Neural cell (in vitro differentiated cells): ENCODE measurements around the gene FBP2. TPM values are rescaled to one million over a fixed set of nuclear protein-coding genes. Genes with fewer than 3 reads are reported as not detected.

ENCODE experiments used
- H2AFZ ChIP-seq: fragments of 200-600, 300-800 bp; sonication (generic), shearing (Covaris generic); 2 replicates; pipeline ENCODE4 v1.6.0; 2014; ENCODE audit warnings: low read depth, mild to moderate bottlenecking, antibody characterized with exemption, low read length, moderate library complexity
- H3F3A ChIP-seq: fragments of 200-600 bp; shearing (Covaris generic); 2 replicates; pipeline ENCODE4 v1.6.1; 2016; ENCODE audit warnings: mild to moderate bottlenecking, moderate library complexity, mixed read lengths, antibody characterized with exemption, low read length; ENCODE audit not compliant: insufficient read depth, poor library complexity, severe bottlenecking
- H3K27ac ChIP-seq: fragments of 200-600, 300-800 bp; sonication (generic), shearing (Covaris generic); 2 replicates; pipeline ENCODE4 v1.5.1; 2014; ENCODE audit warnings: mild to moderate bottlenecking, low read length, moderate library complexity
- H3K27me3 ChIP-seq: fragments of 300-800, 200-600 bp; sonication (generic), shearing (Covaris generic); 2 replicates; pipeline ENCODE4 v1.6.0; 2014; ENCODE audit warnings: mild to moderate bottlenecking, low read depth, low read length, moderate library complexity; ENCODE audit not compliant: insufficient read depth
- H3K36me3 ChIP-seq: fragments of 300-800, 200-600 bp; sonication (generic), shearing (Covaris generic); 2 replicates; pipeline ENCODE4 v1.5.1; 2014; ENCODE audit warnings: mild to moderate bottlenecking, antibody characterized with exemption, low read length, moderate library complexity; ENCODE audit not compliant: insufficient read depth
- H3K4me2 ChIP-seq: fragments of 300-800, 200-600 bp; sonication (generic), shearing (Covaris generic); 2 replicates; pipeline ENCODE4 v1.6.0; 2014; ENCODE audit warnings: mild to moderate bottlenecking, low read length
- H3K4me3 ChIP-seq: fragments of 300-800, 200-600 bp; sonication (generic), shearing (Covaris generic); 2 replicates; pipeline ENCODE4 v1.5.1; 2014; ENCODE audit warnings: mild to moderate bottlenecking, low read length, moderate library complexity
- H3K79me2 ChIP-seq: fragments of 200-600 bp; shearing (Covaris generic); replicated peaks from 2 replicates; pipeline ENCODE4 v1.6.0; 2014; ENCODE audit warnings: mild to moderate bottlenecking, low read length, moderate library complexity; ENCODE audit not compliant: insufficient read depth
- H3K9ac ChIP-seq: fragments of 300-800, 200-600 bp; sonication (generic), shearing (Covaris generic); 2 replicates; pipeline ENCODE4 v1.6.1; 2016; ENCODE audit warnings: mild to moderate bottlenecking, low read length, mixed read lengths
- H3K9me2 ChIP-seq: fragments of 200-600 bp; shearing (Covaris generic); 2 replicates; pipeline ENCODE4 v1.6.1; 2016; ENCODE audit warnings: mild to moderate bottlenecking, low read length, mixed read lengths; ENCODE audit not compliant: insufficient read depth
- H3K9me3 ChIP-seq: fragments of 200-600, 300-800 bp; sonication (generic), shearing (Covaris generic); 2 replicates; pipeline ENCODE4 v1.6.1; 2016; ENCODE audit warnings: mild to moderate bottlenecking, mixed run types, low read length, moderate library complexity, mixed read lengths
- H4K20me1 ChIP-seq: fragments of 200-600 bp; shearing (Covaris generic); 2 replicates; pipeline ENCODE4 v1.6.1; 2016; ENCODE audit warnings: mild to moderate bottlenecking, mixed run types; ENCODE audit not compliant: insufficient read depth
- CTCF ChIP-seq: fragments of 450-650 bp; IDR thresholded peaks from 2 replicates; pipeline ENCODE4 v1.5.1; 2014; ENCODE audit warnings: antibody characterized with exemption, mild to moderate bottlenecking, moderate library complexity; ENCODE audit not compliant: poor library complexity, severe bottlenecking
- EP300 ChIP-seq: fragments of 450-650 bp; conservative IDR thresholded peaks from 2 replicates; pipeline ENCODE4 v1.6.1; 2014; ENCODE audit warnings: antibody characterized with exemption, mild to moderate bottlenecking, moderate library complexity; ENCODE audit not compliant: poor library complexity, severe bottlenecking
- EZH2 ChIP-seq: fragments of 200-600, 300-800 bp; shearing (Covaris generic), sonication (generic); IDR thresholded peaks from 2 replicates; pipeline ENCODE4 v1.6.1; 2014; ENCODE audit warnings: antibody characterized with exemption, low read length, borderline replicate concordance, mild to moderate bottlenecking; ENCODE audit not compliant: insufficient read depth, poor library complexity, severe bottlenecking
- MXI1 ChIP-seq: fragments of 450-650 bp; conservative IDR thresholded peaks from 2 replicates; pipeline ENCODE4 v1.6.1; 2014; ENCODE audit warnings: antibody characterized with exemption, mild to moderate bottlenecking; ENCODE audit not compliant: poor library complexity, severe bottlenecking
- POLR2AphosphoS5 ChIP-seq: IDR thresholded peaks from 2 replicates; pipeline ENCODE4 v1.6.1; 2012
- RAD21 ChIP-seq: fragments of 450-650 bp; conservative IDR thresholded peaks from 2 replicates; pipeline ENCODE4 v1.6.1; 2014; ENCODE audit warnings: antibody characterized with exemption, mild to moderate bottlenecking, moderate library complexity
- REST ChIP-seq: IDR thresholded peaks from 2 replicates; pipeline ENCODE4 v1.6.1; 2012; ENCODE audit warnings: borderline replicate concordance
- SMC3 ChIP-seq: fragments of 450-650 bp; conservative IDR thresholded peaks from 2 replicates; pipeline ENCODE4 v1.6.1; 2014; ENCODE audit warnings: antibody characterized with exemption, mild to moderate bottlenecking, moderate library complexity; ENCODE audit not compliant: poor library complexity
- TAF1 ChIP-seq: IDR thresholded peaks from 2 replicates; pipeline ENCODE4 v1.6.1; 2012; ENCODE audit warnings: low read depth
- polyA plus RNA-seq: library from polyadenylated mRNA; depleted of rRNA; stranded (reverse); fragments of >200 nt; gene quantifications from 2 replicates; pipeline ENCODE4 v1.2.3, GENCODE V29; 2014

FBP2 gene
- polyA plus RNA-seq, 1 donor from 2014 or later: not detected

GRCh38 chr9:94632737-94633136 is 39.1 kb upstream of the FBP2 start:
- Histone ChIP-seq H3K9ac (no peak overlapping the region), H4K20me1 (no peaks in the 10 kb centered on the region), H3K79me2 (no peaks in the 10 kb centered on the region), H3K4me2 (no peak overlapping the region), H3K9me3 (no peaks in the 10 kb centered on the region), H3F3A (no peaks in the 10 kb centered on the region), H3K4me3 (no peak overlapping the region), H2AFZ (no peak overlapping the region), H3K27ac (no peak overlapping the region), H3K36me3 (no peaks in the 10 kb centered on the region), H3K9me2 (no peaks in the 10 kb centered on the region), H3K27me3 (peaks cover 6% of the 10 kb centered on the region)
- TF ChIP-seq EZH2 (no peak), MXI1 (no peak), POLR2AphosphoS5 (no peak), RAD21 (no peak), REST (no peak), EP300 (no peak), TAF1 (no peak), SMC3 (no peak), CTCF (no peak)

- Histone ChIP-seq H2AFZ (no peak overlapping the region), H3K36me3 (no peaks in the 10 kb centered on the region), H3K4me3 (no peak overlapping the region), H3K27ac (no peak overlapping the region), H3K4me2 (no peak overlapping the region), H3K9ac (no peak overlapping the region), H3K27me3 (no peaks in the 10 kb centered on the region), H3F3A (no peaks in the 10 kb centered on the region), H3K9me2 (no peaks in the 10 kb centered on the region), H3K9me3 (no peaks in the 10 kb centered on the region), H4K20me1 (no peaks in the 10 kb centered on the region), H3K79me2 (no peaks in the 10 kb centered on the region)
- no peak for TF ChIP-seq MXI1
- no peak for TF ChIP-seq EP300
- TF ChIP-seq TAF1: no peak
- no peak for TF ChIP-seq POLR2AphosphoS5
- no peak for TF ChIP-seq SMC3
- TF ChIP-seq REST: no peak
- TF ChIP-seq RAD21: no peak
- no peak for TF ChIP-seq CTCF
- TF ChIP-seq EZH2: no peak
These were observed 38.0 kb upstream of the FBP2 start for GRCh38 chr9:94631599-94631998.
